ENCODE data around the gene MAP4. TPM values are rescaled to one million over a fixed set of nuclear protein-coding genes. Genes with fewer than 3 reads are reported as not detected.
A peak's percentile ranks its signal among the peaks of the same experiment; 100 is the strongest.

Gene MAP4
- total RNA-seq, 1 donor from 2014 or later = 275 TPM

- peaks cover 10% of the 10 kb centered on the region for H3K4me1 Mint-ChIP-seq (ENCODE audit: unreplicated experiment)
- peaks cover 54% of the 10 kb centered on the region for H3K36me3 Mint-ChIP-seq (ENCODE audit: unreplicated experiment)
- no peaks in the 10 kb centered on the region for H3K9me3 Mint-ChIP-seq (ENCODE audit: unreplicated experiment)
- no peaks in the 10 kb centered on the region for H3K27me3 Mint-ChIP-seq (ENCODE audit: unreplicated experiment)
- H3K4me3 Mint-ChIP-seq (ENCODE audit: unreplicated experiment) = no peak overlapping the region
- DNase-seq (ENCODE audit: extremely low spot score, unreplicated experiment) = no peak
- TF ChIP-seq CTCF (IDR thresholded peaks at IDR 0.05) = no peak
- no peak overlapping the region for H3K27ac Mint-ChIP-seq (ENCODE audit: unreplicated experiment)
These were observed 99.5 kb downstream of the MAP4 start for GRCh38 chr3:47916696-47917095.

GRCh38 chr3:47916201-47916600, 100.0 kb downstream of the MAP4 start:
- no peak for TF ChIP-seq CTCF (IDR thresholded peaks at IDR 0.05)
- peaks cover 15% of the 10 kb centered on the region for H3K4me1 Mint-ChIP-seq (ENCODE audit: unreplicated experiment)
- no peak overlapping the region for H3K27ac Mint-ChIP-seq (ENCODE audit: unreplicated experiment)
- no peak overlapping the region for H3K4me3 Mint-ChIP-seq (ENCODE audit: unreplicated experiment)
- H3K27me3 Mint-ChIP-seq (ENCODE audit: unreplicated experiment) = no peaks in the 10 kb centered on the region
- DNase-seq (ENCODE audit: extremely low spot score, unreplicated experiment) = no peak
- H3K9me3 Mint-ChIP-seq (ENCODE audit: unreplicated experiment) = no peaks in the 10 kb centered on the region
- peaks cover 53% of the 10 kb centered on the region for H3K36me3 Mint-ChIP-seq (ENCODE audit: unreplicated experiment)

GRCh38 chr3:47912006-47912504, 104.2 kb downstream of the MAP4 start:
- peaks cover 25% of the 10 kb centered on the region for H3K4me1 Mint-ChIP-seq (ENCODE audit: unreplicated experiment)
- TF ChIP-seq CTCF (IDR thresholded peaks at IDR 0.05) = no peak
- no peaks in the 10 kb centered on the region for H3K9me3 Mint-ChIP-seq (ENCODE audit: unreplicated experiment)
- H3K36me3 Mint-ChIP-seq (ENCODE audit: unreplicated experiment) = peaks cover 70% of the 10 kb centered on the region
- no peak for DNase-seq (ENCODE audit: extremely low spot score, unreplicated experiment)
- no peaks in the 10 kb centered on the region for H3K27me3 Mint-ChIP-seq (ENCODE audit: unreplicated experiment)
- H3K27ac Mint-ChIP-seq (ENCODE audit: unreplicated experiment) = no peak overlapping the region
- H3K4me3 Mint-ChIP-seq (ENCODE audit: unreplicated experiment) = no peak overlapping the region

- H3K9me3 Mint-ChIP-seq (ENCODE audit: unreplicated experiment) = no peaks in the 10 kb centered on the region
- no peak for DNase-seq (ENCODE audit: extremely low spot score, unreplicated experiment)
These were observed 105.3 kb downstream of the MAP4 start for GRCh38 chr3:47910777-47911440.

More at GRCh38 chr3:47910777-47911440, 105.3 kb downstream of the MAP4 start:
- TF ChIP-seq CTCF (IDR thresholded peaks at IDR 0.05) = no peak
- Mint-ChIP-seq H3K4me3 (ENCODE audit: unreplicated experiment) (no peak overlapping the region), H3K4me1 (ENCODE audit: unreplicated experiment) (peaks cover 25% of the 10 kb centered on the region), H3K27me3 (ENCODE audit: unreplicated experiment) (no peaks in the 10 kb centered on the region), H3K27ac (ENCODE audit: unreplicated experiment) (peak overlapping the region; percentile 68), H3K36me3 (ENCODE audit: unreplicated experiment) (peaks cover 61% of the 10 kb centered on the region)

All from osteocyte (in vitro differentiated cells).